ENCODE results near the gene ITGAV.
A peak's percentile ranks its signal among the peaks of the same experiment; 100 is the strongest.

The ITGAV gene

GRCh38 chr2:186688813-186689212 lies 99.0 kb downstream of the ITGAV start:
- peaks cover 0 to 10% of the 10 kb centered on the region in 2 donors for H3K9me3 ChIP-seq (replicated peaks in 1 of 2; ENCODE audit: control insufficient read depth in 2 of 2, insufficient read depth in 1 of 2, low read depth in 1 of 2, low read length in 2 of 2)
- no peak overlapping the region for H3K4ac ChIP-seq (ENCODE audit: low read length)
- H3K4me1 ChIP-seq (ENCODE audit: control insufficient read depth in 2 of 2, insufficient read depth in 1 of 2, low read depth in 1 of 2, low read length in 2 of 2) = peaks cover 1 to 2% of the 10 kb centered on the region in 2 donors
- DNase-seq (ENCODE audit: low spot score) = no peak
- no peak overlapping the region for H2BK15ac ChIP-seq (ENCODE audit: low read length)
- no peak overlapping the region for H2BK12ac ChIP-seq (ENCODE audit: low read length)
- H3K36me3 ChIP-seq (replicated peaks in 1 of 2; ENCODE audit: control insufficient read depth in 2 of 2, insufficient read depth in 2 of 2, low read length in 2 of 2) = no peaks in the 10 kb centered on the region
- no peak overlapping the region for H3K18ac ChIP-seq (ENCODE audit: low read length)
- H3K23ac ChIP-seq (ENCODE audit: low read depth, low read length, poor library complexity) = no peak overlapping the region
- H2AK5ac ChIP-seq (ENCODE audit: low read depth, low read length) = no peak overlapping the region
- no peak overlapping the region for H3K4me3 ChIP-seq (ENCODE audit: low read length in 2 of 2)
- H2AFZ ChIP-seq (ENCODE audit: low read length) = no peak overlapping the region
- H3K9ac ChIP-seq (ENCODE audit: low read depth, low read length, poor library complexity) = no peak overlapping the region
- H3K27ac ChIP-seq (replicated peaks; ENCODE audit: low read length) = no peak overlapping the region
- no peak overlapping the region for H4K91ac ChIP-seq (ENCODE audit: low read depth, low read length, poor library complexity)
- H3K79me1 ChIP-seq (ENCODE audit: low read depth, low read length) = no peaks in the 10 kb centered on the region
- H3K27me3 ChIP-seq (ENCODE audit: control insufficient read depth in 3 of 3, insufficient read depth in 3 of 3, low read depth in 1 of 3, low read length in 3 of 3) = no peaks in the 10 kb centered on the region
- no peak overlapping the region for H2BK5ac ChIP-seq (ENCODE audit: low read length)
- H3K4me2 ChIP-seq (ENCODE audit: insufficient read depth, low read length, poor library complexity, severe bottlenecking) = no peak overlapping the region
- H4K8ac ChIP-seq (ENCODE audit: low read depth, low read length) = no peak overlapping the region
- no peak overlapping the region for H2BK120ac ChIP-seq (ENCODE audit: low read depth, low read length)
- H3K14ac ChIP-seq (ENCODE audit: low read length) = no peak overlapping the region
- WGBS, 2 donors (ENCODE audit: extremely low coverage in 2 of 2, insufficient read length in 2 of 2, insufficient replicate concordance in 1 of 2) = no CpG with 5 or more reads among the region's 3 CpGs

GRCh38 chr2:186690786-186691185 lies 100.9 kb downstream of the ITGAV start:
- Histone ChIP-seq H2AK5ac (ENCODE audit: low read depth, low read length) (no peak overlapping the region), H2BK15ac (ENCODE audit: low read length) (no peak overlapping the region), H3K4me2 (ENCODE audit: insufficient read depth, low read length, poor library complexity, severe bottlenecking) (no peak overlapping the region), H3K14ac (ENCODE audit: low read length) (no peak overlapping the region), H3K27me3 (ENCODE audit: control insufficient read depth in 3 of 3, insufficient read depth in 3 of 3, low read depth in 1 of 3, low read length in 3 of 3) (no peaks in the 10 kb centered on the region), H3K4ac (ENCODE audit: low read length) (no peak overlapping the region), H3K4me3 (ENCODE audit: low read length in 2 of 2) (no peak overlapping the region), H3K9ac (ENCODE audit: low read depth, low read length, poor library complexity) (no peak overlapping the region), H4K8ac (ENCODE audit: low read depth, low read length) (no peak overlapping the region), H3K9me3 (replicated peaks in 1 of 2; ENCODE audit: control insufficient read depth in 2 of 2, insufficient read depth in 1 of 2, low read depth in 1 of 2, low read length in 2 of 2) (peaks cover 0 to 10% of the 10 kb centered on the region in 2 donors), H2BK12ac (ENCODE audit: low read length) (no peak overlapping the region), H3K4me1 (ENCODE audit: control insufficient read depth in 2 of 2, insufficient read depth in 1 of 2, low read depth in 1 of 2, low read length in 2 of 2) (peaks cover 2 to 4% of the 10 kb centered on the region in 2 donors), H4K91ac (ENCODE audit: low read depth, low read length, poor library complexity) (no peak overlapping the region), H3K18ac (ENCODE audit: low read length) (no peak overlapping the region), H2AFZ (ENCODE audit: low read length) (no peak overlapping the region), H3K79me1 (ENCODE audit: low read depth, low read length) (no peaks in the 10 kb centered on the region), H3K27ac (replicated peaks; ENCODE audit: low read length) (no peak overlapping the region), H2BK5ac (ENCODE audit: low read length) (no peak overlapping the region), H3K36me3 (replicated peaks in 1 of 2; ENCODE audit: control insufficient read depth in 2 of 2, insufficient read depth in 2 of 2, low read length in 2 of 2) (no peaks in the 10 kb centered on the region), H2BK120ac (ENCODE audit: low read depth, low read length) (no peak overlapping the region), H3K23ac (ENCODE audit: low read depth, low read length, poor library complexity) (no peak overlapping the region)
- WGBS, 2 donors (ENCODE audit: extremely low coverage in 2 of 2, insufficient read length in 2 of 2, insufficient replicate concordance in 1 of 2) = no CpG with 5 or more reads among the region's 2 CpGs
- DNase-seq (ENCODE audit: low spot score) = no peak

GRCh38 chr2:186691231-186691630 lies 101.4 kb downstream of the ITGAV start:
- H3K79me1 ChIP-seq (ENCODE audit: low read depth, low read length) = no peaks in the 10 kb centered on the region
- H3K27me3 ChIP-seq (ENCODE audit: control insufficient read depth in 3 of 3, insufficient read depth in 3 of 3, low read depth in 1 of 3, low read length in 3 of 3) = no peaks in the 10 kb centered on the region
- H3K4me2 ChIP-seq (ENCODE audit: insufficient read depth, low read length, poor library complexity, severe bottlenecking) = no peak overlapping the region
- H2BK120ac ChIP-seq (ENCODE audit: low read depth, low read length) = no peak overlapping the region
- no peak overlapping the region for H2AK5ac ChIP-seq (ENCODE audit: low read depth, low read length)
- no peak overlapping the region for H3K14ac ChIP-seq (ENCODE audit: low read length)
- H3K4ac ChIP-seq (ENCODE audit: low read length) = no peak overlapping the region
- no peak overlapping the region for H4K8ac ChIP-seq (ENCODE audit: low read depth, low read length)
- no peak overlapping the region for H2BK15ac ChIP-seq (ENCODE audit: low read length)
- no peak for DNase-seq (ENCODE audit: low spot score)
- H3K23ac ChIP-seq (ENCODE audit: low read depth, low read length, poor library complexity) = no peak overlapping the region
- no peak overlapping the region for H3K4me3 ChIP-seq (ENCODE audit: low read length in 2 of 2)
- no peak overlapping the region for H2BK12ac ChIP-seq (ENCODE audit: low read length)
- H3K9me3 ChIP-seq (replicated peaks in 1 of 2; ENCODE audit: control insufficient read depth in 2 of 2, insufficient read depth in 1 of 2, low read depth in 1 of 2, low read length in 2 of 2) = peaks cover 0 to 10% of the 10 kb centered on the region in 2 donors
- no peak overlapping the region for H2BK5ac ChIP-seq (ENCODE audit: low read length)
- H2AFZ ChIP-seq (ENCODE audit: low read length) = no peak overlapping the region
- no peak overlapping the region for H3K9ac ChIP-seq (ENCODE audit: low read depth, low read length, poor library complexity)
- H3K4me1 ChIP-seq (ENCODE audit: control insufficient read depth in 2 of 2, insufficient read depth in 1 of 2, low read depth in 1 of 2, low read length in 2 of 2) = peaks cover 2 to 6% of the 10 kb centered on the region in 2 donors
- H3K36me3 ChIP-seq (replicated peaks in 1 of 2; ENCODE audit: control insufficient read depth in 2 of 2, insufficient read depth in 2 of 2, low read length in 2 of 2) = no peaks in the 10 kb centered on the region
- no peak overlapping the region for H4K91ac ChIP-seq (ENCODE audit: low read depth, low read length, poor library complexity)
- no peak overlapping the region for H3K27ac ChIP-seq (replicated peaks; ENCODE audit: low read length)
- H3K18ac ChIP-seq (ENCODE audit: low read length) = no peak overlapping the region

- no peak overlapping the region for H3K4me3 ChIP-seq (ENCODE audit: low read length in 2 of 2)
- no peaks in the 10 kb centered on the region for H3K36me3 ChIP-seq (replicated peaks in 1 of 2; ENCODE audit: control insufficient read depth in 2 of 2, insufficient read depth in 2 of 2, low read length in 2 of 2)
- H3K9me3 ChIP-seq (replicated peaks in 1 of 2; ENCODE audit: control insufficient read depth in 2 of 2, insufficient read depth in 1 of 2, low read depth in 1 of 2, low read length in 2 of 2) = peaks cover 0 to 10% of the 10 kb centered on the region in 2 donors
- H3K23ac ChIP-seq (ENCODE audit: low read depth, low read length, poor library complexity) = no peak overlapping the region
- peaks cover 4 to 6% of the 10 kb centered on the region in 2 donors for H3K4me1 ChIP-seq (ENCODE audit: control insufficient read depth in 2 of 2, insufficient read depth in 1 of 2, low read depth in 1 of 2, low read length in 2 of 2)
- H4K8ac ChIP-seq (ENCODE audit: low read depth, low read length) = no peak overlapping the region
- H3K27ac ChIP-seq (replicated peaks; ENCODE audit: low read length) = no peak overlapping the region
- H2BK12ac ChIP-seq (ENCODE audit: low read length) = no peak overlapping the region
- H2AFZ ChIP-seq (ENCODE audit: low read length) = no peak overlapping the region
- WGBS, 2 donors (ENCODE audit: extremely low coverage in 2 of 2, insufficient read length in 2 of 2, insufficient replicate concordance in 1 of 2) = no CpG with 5 or more reads among the region's 5 CpGs
- H2BK120ac ChIP-seq (ENCODE audit: low read depth, low read length) = no peak overlapping the region
- H2BK5ac ChIP-seq (ENCODE audit: low read length) = no peak overlapping the region
- H3K4me2 ChIP-seq (ENCODE audit: insufficient read depth, low read length, poor library complexity, severe bottlenecking) = no peak overlapping the region
- H3K9ac ChIP-seq (ENCODE audit: low read depth, low read length, poor library complexity) = no peak overlapping the region
- H2AK5ac ChIP-seq (ENCODE audit: low read depth, low read length) = no peak overlapping the region
- no peaks in the 10 kb centered on the region for H3K27me3 ChIP-seq (ENCODE audit: control insufficient read depth in 3 of 3, insufficient read depth in 3 of 3, low read depth in 1 of 3, low read length in 3 of 3)
- DNase-seq (ENCODE audit: low spot score) = no peak
- no peak overlapping the region for H3K4ac ChIP-seq (ENCODE audit: low read length)
- no peaks in the 10 kb centered on the region for H3K79me1 ChIP-seq (ENCODE audit: low read depth, low read length)
- H3K14ac ChIP-seq (ENCODE audit: low read length) = no peak overlapping the region
- H2BK15ac ChIP-seq (ENCODE audit: low read length) = no peak overlapping the region
- H4K91ac ChIP-seq (ENCODE audit: low read depth, low read length, poor library complexity) = no peak overlapping the region
- H3K18ac ChIP-seq (ENCODE audit: low read length) = peak overlapping the region; percentile 6
These were observed 102.0 kb downstream of the ITGAV start for GRCh38 chr2:186691900-186692299.
